Stimulated activated CD4-positive, alpha-beta T cell treated with anti-CD3 and anti-CD28 coated beads, Interleukin-15, amount 100 ng/mL, for 24 hours (primary cell): ENCODE data around the gene MALSU1.

Experiments
- DNase-seq: peaks from one replicate; pipeline ENCODE4 v3.0.0-alpha.2; 2020

MALSU1 gene

DNA sequence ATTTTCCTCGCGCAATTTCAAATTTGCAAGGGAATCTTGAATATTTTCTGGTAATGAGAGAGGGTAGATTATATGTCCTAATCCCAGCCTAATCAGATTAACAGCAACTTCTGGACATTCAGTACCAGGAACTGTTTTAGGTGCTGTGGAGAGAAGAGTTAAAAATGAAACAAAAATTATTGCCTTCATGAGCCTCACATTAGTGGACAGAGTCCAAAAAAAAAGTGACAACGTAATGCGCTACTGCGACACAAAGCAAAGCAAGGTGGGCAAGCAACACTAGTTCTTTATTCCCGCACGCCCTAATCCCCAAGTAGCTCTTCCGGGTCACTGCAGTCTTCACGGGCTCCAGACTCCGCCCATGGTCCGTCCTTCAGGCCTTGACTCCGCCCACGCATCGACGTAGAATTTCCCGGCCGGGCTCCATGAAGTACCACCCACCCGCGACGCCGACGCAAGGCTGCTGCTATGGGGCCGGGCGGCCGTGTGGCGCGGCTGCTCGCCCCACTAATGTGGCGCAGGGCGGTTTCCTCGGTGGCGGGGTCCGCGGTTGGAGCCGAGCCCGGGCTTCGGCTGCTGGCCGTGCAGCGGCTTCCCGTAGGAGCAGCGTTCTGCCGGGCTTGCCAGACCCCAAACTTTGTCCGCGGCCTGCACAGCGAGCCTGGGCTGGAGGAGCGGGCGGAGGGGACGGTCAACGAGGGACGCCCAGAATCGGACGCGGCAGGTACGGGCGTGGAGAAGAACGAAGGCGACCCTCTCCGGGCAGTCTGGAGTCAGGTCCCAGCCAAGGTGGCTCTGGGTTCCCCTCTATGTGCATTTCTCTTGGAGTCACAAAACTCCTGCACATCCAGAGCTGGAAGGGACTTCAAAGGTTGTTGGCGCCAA, at the start of gene MALSU1:
Gene MALSU1 (plus strand): TSS at position 455 of the 885 bp plus-strand sequence. CDS start 14 bp downstream, at position 469.
- DNase-seq, result peak; percentile 99

DNA sequence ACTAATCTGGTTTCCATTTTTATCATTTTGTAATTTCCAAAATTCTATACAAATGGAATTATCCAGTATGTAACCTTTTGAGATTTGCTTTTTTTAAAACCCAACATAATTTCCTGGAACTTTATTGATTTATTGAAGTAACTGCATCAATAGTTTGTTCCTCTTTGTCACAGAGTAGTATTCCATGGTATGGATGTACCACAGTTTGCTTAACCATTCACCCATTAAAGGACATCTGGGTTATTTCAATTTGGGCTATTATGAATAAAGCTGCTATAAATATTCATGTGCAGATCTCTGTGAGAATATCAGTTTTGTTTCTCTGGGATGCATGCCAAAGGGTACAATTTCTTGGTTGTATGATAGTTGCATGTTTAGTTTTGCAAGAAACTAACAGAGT, 49.7 kb upstream of the MALSU1 start:
- no peak for DNase-seq

DNA sequence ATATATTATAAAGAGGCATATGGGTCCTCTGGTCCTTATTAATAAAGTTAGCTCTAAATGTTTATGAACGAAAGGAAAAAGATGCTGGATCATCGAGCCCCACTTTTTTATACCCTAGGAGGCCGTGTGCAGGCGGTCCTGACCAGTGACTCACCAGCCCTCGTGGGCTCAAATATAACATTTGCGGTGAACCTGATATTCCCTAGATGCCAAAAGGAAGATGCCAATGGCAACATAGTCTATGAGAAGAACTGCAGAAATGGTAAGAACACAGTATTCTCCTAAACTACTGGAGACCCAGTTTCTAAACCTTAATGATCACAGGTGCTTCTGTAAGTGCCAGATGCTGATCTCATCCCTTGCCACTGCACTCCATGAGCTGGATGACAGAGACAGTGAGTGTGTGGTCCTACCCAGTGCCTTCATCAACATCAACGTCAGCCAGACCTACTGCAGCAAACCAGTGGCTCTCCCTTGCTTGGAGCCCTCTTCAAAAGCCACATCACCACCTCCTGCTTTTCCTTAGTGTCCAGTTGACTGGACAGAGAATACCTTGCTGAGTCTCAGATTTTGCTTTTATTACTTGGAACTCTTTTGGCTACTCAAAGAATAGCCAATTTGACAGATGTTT, 45.0 kb upstream of the MALSU1 start:
- no peak for DNase-seq

DNA sequence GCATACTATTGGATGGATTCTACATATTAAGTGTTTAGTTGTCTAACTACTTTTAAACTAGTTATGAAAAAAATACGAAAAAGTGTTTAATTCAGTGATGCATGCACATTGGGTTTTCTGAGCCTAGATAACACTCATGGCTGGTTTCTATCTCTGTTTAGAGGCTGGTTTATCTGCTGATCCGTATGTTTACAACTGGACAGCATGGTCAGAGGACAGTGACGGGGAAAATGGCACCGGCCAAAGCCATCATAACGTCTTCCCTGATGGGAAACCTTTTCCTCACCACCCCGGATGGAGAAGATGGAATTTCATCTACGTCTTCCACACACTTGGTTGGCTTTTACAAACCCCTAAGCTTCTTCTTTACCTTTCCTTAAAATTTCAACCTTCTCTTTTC, 42.4 kb upstream of the MALSU1 start:
- no peak for DNase-seq

DNA sequence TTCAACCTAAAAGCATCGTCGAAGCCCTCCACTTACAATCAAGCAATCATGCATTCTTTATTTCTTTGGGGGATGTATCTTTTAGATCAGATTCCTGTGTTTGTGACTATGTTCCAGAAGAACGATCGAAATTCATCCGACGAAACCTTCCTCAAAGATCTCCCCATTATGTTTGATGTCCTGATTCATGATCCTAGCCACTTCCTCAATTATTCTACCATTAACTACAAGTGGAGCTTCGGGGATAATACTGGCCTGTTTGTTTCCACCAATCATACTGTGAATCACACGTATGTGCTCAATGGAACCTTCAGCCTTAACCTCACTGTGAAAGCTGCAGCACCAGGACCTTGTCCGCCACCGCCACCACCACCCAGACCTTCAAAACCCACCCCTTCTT, 38.8 kb upstream of the MALSU1 start:
- DNase-seq, result no peak

DNA sequence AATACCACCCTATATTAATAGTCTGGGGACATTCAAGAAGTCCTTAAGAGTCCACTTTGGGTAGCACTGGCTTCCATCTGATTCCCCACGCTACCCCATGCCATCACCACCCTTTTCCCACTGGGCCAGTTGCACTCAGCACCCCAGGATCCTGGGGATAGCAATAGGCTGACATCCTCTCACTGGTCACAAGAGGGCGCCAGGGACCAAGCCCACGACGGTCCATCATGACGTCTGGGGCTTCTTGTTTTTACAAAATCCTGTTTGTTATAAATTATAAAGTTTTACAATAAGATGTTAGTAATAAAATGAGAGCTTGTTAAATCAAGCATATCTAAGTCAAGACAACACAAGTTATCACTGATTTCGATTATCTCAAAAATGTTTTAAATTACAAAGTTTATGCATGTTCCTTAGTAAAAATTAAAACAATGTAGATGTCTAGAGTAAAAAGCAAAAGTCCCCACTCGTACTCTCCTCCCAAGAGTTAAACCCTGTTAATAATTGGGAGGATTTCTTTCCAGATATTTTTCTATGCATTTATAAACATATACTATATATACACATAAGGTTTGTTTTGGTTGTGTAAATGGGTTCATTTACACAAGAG, 37.2 kb upstream of the MALSU1 start:
- DNase-seq, result peak; percentile 75

DNA sequence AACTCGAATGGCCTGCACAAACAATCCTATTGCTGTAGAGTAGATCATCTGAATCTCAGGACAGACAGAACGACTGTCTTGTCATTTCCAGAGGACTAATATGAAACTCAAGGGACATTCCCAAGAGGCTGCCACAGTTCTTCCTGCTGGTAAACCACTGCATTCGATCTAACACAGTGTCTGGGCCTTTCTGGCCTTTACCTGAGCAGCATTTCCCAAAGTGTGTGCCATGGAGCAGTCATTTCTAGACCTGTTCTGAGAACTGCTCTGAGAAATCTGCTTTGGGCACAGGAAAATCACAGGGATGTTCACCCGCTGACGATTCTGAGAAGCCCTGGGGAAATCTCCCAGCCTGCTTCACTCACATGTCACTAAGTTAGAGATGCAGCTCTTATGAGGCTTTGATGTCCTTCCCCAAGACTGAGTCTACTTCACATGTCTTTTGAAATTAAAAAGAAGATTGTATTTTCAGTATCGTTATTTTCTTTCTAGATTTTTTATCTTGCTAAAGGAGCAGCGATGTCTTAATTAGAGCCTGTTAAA, 34.2 kb upstream of the MALSU1 start:
- DNase-seq, result no peak

DNA sequence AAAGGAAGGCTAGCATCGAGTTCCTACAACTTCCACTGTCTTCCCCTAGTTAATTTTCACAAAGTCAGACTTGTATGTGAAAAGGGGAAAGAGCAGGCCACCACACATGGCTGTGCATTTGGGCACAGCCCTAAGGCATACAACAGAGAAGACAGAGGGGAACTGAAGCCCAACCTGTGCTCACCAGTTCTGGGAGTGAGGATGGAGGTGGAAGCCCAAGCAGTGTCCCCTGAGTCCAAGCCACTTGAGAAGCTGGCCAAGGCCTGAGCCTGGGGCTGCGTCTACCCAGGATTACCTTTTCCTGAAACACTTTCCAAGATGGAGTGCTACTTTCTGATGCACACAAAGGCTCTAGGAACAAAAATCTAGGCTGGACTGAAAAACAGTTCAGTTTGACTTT, 32.2 kb upstream of the MALSU1 start:
- no peak for DNase-seq

DNA sequence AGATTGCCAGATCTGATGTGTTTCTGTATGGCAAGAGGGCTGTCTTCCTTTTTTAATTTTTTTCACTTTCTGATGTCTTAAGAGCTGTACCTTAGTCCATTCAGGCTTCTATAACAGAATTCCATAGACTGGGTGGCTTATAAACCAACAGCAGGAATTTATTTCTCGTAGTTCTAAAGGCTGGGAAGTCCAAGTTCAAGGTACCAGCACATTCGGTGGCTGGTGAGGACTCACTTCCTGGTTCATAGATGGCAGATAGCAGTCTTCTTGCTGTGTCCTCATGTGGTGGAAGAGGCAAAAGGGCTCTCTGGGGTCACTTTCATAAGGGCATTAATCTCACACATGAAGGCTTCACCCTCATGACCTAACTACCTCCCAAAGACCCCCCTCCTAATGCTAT, 31.8 kb upstream of the MALSU1 start:
- no peak for DNase-seq

DNA sequence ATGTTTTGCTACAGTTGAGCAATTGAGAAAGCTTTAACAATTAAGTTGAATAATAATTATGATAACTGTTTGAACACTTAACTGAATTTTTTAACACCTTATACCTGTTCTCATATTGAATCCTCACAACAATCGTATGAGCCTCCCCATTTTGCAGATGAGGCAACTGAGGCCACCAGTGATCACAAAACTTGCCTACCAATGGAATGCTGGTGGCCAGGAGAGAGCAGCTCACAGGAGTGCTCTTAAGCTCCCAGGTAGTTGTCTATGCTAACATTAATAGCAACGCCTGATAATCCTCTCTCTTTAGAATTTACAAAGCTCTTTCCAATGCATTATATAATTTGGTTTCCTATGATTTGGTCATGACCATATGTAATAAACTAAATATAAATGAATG, 31.0 kb upstream of the MALSU1 start:
- DNase-seq, result no peak

DNA sequence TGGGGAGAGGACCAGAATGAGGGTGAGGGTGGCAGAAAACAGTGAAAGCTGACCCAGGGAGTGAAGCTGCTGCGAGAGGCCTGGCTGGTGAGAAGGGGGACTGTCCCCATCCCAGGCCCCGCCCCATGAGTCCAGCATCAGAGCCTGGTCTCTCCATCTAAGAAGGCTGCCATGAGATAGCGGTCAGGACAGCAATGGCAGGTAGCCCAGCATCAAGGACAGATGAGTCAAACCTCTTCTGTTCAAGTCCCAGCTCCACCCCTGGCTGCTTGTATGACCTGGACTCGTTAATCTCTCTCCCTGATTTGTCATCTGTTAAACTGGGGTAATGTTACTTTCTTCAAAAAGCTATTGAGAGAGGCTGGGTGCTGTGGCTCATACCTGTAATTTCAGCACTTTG, 30.4 kb upstream of the MALSU1 start:
- no peak for DNase-seq

DNA sequence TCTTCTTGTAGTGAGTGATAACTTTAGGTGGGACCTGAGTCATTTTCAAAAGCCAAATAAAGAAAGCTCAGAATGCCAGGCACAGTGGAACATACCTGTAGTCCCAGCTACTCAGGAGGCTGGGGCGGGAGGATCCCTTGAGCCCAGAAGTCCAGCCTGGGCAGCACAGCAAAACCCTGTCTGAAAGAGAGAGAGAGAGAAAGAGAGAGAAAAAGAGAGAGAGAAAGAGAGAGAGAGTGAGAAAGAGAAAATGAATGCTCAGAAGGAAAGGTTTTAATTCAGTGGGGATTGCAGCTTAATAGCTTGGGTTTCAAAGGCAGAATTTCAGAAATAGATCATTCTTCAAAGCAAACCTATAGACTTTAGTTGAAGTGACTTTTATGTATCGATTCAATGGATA, 26.9 kb upstream of the MALSU1 start:
- DNase-seq, result no peak

DNA sequence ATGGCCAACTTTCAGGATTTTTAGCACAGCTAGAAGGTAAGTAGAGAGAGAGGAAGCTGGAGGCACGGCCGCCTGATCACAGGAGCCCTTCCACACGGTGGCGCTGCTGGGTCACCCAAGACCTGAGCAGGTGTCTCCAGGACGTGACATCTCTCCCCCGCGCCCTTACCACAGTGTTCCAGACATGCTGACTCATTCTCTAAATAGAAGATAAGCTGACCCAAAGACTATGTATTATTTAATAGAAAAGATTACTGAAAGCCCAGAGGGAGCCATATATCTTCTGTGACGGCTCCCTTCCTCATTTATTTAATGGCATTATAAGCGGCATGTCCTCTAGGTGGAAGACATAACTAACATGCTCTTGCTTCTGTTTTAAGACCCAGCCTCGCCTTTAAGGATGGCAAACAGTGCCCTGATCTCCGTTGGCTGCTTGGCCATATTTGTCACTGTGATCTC, 26.0 kb upstream of the MALSU1 start:
- DNase-seq, result peak; percentile 96

DNA sequence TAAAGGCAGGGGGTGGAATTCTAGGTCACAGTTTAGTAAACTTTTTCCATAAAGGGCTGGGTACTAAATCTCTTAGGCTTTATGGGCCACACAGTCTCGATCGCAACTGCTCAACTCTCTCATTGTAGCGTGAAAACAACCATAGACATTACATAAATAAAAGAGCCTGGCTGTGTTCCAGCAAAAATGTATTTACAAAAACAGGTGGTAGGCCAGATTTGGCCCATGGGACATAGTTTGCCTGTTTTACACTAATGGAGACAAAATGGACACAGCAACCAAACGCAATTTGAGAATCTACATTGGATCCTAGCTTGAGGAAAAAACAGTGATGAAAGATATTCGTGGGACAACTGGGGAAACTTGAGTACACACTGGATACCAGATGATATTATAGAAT, 23.2 kb upstream of the MALSU1 start:
- no peak for DNase-seq

DNA sequence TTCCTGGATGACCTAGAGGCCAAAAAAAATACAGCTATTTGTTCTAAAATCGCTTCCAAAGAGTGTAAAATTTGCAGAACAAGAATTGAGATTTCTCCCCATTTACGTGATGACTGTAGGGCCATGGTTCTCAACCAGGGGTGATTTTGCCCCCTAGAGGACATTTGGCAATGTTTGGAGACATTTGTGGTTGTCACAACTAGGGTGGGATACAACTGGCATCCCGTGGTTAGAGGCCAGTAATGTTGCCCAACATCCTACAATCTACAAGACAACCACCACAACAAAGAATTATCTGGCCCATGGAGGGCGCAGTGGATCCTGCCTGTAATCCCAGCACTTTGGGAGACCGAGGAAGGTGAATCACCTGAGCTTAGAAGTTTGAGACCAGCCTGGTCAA, 22.8 kb upstream of the MALSU1 start:
- no peak for DNase-seq

DNA sequence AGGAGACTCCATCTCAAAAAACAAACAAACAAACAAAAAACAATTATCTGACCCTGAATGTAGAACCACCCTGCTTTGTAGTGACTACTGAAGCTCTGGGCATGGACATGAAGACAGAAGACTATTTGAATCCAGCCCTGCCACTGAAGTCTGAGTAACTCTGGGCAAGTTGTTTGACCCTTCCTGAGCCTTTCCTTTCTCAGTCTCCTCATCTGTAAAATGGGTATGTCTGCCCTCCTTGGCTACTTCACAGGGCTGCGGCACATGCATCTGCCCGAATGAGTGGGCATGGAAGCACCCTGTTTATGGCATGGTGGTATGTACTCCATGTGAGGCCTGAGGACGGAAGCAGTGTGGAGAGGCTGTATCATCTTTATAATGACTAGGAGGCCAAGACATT, 22.2 kb upstream of the MALSU1 start:
- DNase-seq, result no peak

DNA sequence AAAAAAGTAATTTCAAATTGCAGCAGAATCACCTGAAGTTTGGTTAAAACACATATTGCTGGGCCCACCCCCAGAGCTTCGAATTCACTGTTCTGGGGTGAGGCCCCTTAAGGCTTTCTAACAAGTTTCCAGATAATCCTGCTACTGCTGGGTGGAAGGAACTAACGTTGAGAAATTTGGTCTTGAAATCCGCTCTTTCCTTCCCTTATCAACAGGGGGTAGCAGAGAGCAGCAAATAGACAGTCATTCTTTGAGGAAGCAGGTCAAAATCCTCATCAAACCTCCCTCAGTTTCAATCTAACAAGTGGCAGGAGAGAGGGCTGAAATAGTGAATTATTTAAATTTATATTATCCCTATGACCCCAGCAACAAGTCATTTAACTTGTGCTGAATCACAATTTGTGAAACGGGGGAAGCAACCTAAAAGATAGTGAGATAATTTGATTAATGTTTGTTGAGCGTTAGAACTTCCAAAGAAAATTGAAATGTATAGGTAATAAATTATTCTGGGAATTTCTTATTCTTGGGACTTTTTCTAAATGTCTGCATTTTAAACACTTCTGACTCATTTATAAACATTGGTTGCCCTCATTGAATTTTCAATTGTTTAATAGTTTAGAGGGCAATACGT, 21.7 kb upstream of the MALSU1 start:
- DNase-seq, result peak; percentile 25

DNA sequence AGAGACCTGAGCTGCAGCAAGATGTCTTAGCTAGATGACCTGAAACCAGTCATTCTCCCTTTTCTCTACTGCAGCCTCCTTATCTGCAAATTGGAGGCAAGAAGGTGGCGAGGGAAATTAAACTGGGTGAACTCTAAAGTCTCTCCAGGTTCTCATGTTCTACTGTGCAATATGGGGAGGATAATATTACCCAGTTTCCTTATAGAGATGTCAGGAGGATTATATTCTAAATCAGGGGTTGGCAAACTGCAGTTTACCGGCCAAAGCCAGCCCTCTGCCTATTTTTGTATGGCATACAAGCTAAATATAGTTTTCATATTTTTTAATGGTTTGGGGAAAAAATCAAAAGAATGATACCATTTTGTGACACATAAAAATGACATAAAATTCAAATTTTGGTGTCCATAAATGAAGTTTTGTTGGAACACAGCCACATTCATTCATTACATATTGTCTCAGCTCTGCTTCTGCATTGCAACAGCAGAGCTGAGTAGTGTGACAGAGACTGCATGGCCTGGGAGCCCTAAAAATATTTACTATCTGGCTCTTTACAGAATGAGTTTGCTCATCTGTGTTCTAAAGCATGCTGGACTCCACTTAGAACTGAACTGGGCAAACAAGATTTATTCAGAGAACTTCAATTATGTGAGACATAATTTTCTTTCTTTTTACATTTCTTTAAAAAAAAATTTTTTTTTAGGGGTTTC, 19.2 kb upstream of the MALSU1 start:
- no peak for DNase-seq

DNA sequence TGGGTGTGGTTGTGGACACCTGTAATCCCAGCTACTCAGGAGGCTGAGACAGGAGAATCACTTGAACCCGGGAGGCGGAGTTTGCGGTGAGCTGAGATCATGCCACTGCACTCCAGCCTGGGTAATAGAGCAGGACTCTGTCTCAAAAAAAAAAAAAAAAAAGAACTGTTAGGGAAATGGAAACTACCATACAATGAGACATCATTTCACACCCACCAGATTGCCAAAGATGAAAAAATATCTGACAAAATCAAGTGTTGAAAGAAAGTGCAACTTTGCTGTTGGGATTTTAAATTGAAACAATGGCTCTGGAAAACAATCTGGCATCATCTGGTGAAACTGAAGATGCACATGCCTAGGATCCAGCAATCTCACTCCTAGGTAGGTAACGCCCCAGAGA, 16.1 kb upstream of the MALSU1 start:
- DNase-seq, result no peak

DNA sequence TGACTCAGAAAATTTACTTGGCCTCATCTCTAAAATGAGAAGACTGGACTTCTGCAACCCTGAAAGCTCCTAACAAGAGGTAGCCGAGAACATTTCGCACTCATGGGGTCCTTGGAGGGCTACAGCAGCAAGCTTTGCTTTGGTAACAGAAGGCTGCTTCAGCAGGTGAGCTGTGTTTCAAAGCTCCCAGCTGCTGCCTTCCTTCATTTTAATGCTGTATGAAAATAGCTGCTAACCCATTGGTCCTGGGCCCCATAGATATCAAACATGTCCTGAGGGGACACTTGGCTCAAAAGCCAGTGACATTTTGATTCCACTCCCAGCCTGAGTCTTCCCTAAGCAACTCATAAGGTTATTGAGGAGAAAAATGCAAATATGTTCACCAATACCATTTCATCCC, 14.3 kb upstream of the MALSU1 start:
- no peak for DNase-seq

DNA sequence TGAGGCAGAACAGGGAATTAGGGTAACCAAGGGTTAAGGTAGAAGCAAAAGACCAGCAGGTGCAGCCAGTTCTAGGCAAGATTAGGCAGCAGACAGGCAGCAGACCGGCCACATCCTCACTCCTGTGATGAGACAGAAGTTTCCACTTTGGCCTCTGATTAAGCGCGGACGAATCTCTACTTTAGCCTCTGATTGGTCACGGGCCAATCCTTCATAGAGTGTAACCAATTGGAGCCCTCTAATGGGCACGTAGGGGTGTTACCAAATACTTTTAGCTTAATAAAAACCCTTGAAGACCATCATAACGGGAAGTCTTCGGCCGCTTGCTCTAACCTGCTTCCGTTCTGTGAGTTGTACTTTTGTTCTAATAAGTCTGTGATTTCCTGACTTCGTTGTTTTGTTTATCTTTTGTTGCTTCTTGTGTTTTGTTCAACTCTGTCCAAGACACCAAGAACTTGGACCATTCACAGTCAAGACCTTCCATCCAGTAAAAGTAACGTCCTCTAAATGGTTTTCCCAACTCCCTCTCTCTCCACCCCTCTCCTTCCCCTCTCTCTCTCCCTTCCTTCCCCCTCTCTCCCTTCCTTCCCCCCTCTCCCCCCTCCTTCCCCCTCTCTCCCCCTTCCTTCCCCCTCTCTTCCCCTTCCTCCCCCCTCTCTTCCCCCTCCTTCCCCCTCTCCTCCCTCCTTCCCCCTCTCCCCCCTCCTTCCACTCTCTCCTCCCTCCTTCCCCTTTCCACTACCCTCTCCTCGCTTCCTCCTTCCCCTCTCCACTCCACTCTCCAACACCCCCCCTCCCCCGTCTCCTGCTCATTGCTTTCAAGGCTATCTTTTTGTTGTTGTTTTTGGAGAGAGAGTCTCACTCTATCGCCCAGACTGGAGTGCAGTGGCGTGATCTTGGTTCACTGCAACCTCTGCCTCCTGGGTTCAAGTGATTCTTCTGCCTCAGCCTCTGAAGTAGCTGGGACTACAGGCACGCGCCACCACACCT, 13.2 kb upstream of the MALSU1 start:
- no peak for DNase-seq
